Epithelial cell of esophagus (primary cell): ENCODE data around the gene B4GALNT4.
"Not testable (repeated sequence)": the region's sequence is repeated elsewhere in the genome, so short reads cannot be mapped to it uniquely, and the experiment has no call there.

Experiments used
- DNase-seq: peaks from one replicate; pipeline ENCODE4 v3.0.0; 2010; ENCODE audit warnings: low read depth
- H3K4me3 ChIP-seq: 2 replicates; pipeline ENCODE4 v1.5.1; 2011; ENCODE audit warnings: mild to moderate bottlenecking, low read length, control low read depth
- CTCF ChIP-seq: IDR thresholded peaks from 2 replicates; pipeline ENCODE4 v1.5.1; 2011; ENCODE audit warnings: low read depth, mild to moderate bottlenecking, low read length, control low read depth, inconsistent platforms; ENCODE audit not compliant: insufficient read depth; ENCODE audit errors: missing control alignments

The B4GALNT4 gene

GRCh38 chr11:420054-420910 lies 51.0 kb downstream of the B4GALNT4 start:
- H3K4me3 ChIP-seq: no peak overlapping the region
- no peak for TF ChIP-seq CTCF
- DNase-seq: no peak

- TF ChIP-seq CTCF: no peak
- DNase-seq: no peak
- H3K4me3 ChIP-seq: no peak overlapping the region
Observed at GRCh38 chr11:420911-421321, 51.6 kb downstream of the B4GALNT4 start.

- no peak for DNase-seq
- TF ChIP-seq CTCF: no peak
- no peak overlapping the region for H3K4me3 ChIP-seq
Observed at GRCh38 chr11:422249-422656, 53.0 kb downstream of the B4GALNT4 start.

GRCh38 chr11:424232-424631 lies 54.9 kb downstream of the B4GALNT4 start:
- no peak for TF ChIP-seq CTCF

GRCh38 chr11:424766-425165 lies 55.5 kb downstream of the B4GALNT4 start:
- DNase-seq, H3K4me3 ChIP-seq: not testable (repeated sequence)

More at GRCh38 chr11:424232-424631, 54.9 kb downstream of the B4GALNT4 start:
- H3K4me3 ChIP-seq: no peak overlapping the region
- no peak for DNase-seq

- no peak for DNase-seq
- TF ChIP-seq CTCF: no peak
- no peak overlapping the region for H3K4me3 ChIP-seq
Observed at GRCh38 chr11:425301-425700, 56.0 kb downstream of the B4GALNT4 start.

- no peak for TF ChIP-seq CTCF
- no peak overlapping the region for H3K4me3 ChIP-seq
- DNase-seq: no peak
Observed at GRCh38 chr11:426851-427250, 57.6 kb downstream of the B4GALNT4 start.
